Cortex of kidney (tissue), 1 donor: ENCODE data around the gene PHF10.
"Not testable (repeated sequence)": the region's sequence is repeated elsewhere in the genome, so short reads cannot be mapped to it uniquely, and the experiment has no call there.

Experiments used
- DNase-seq: peaks from one replicate; lab custom pipeline; 2025; lab: John Stamatoyannopoulos, UW

The PHF10 gene

DNA sequence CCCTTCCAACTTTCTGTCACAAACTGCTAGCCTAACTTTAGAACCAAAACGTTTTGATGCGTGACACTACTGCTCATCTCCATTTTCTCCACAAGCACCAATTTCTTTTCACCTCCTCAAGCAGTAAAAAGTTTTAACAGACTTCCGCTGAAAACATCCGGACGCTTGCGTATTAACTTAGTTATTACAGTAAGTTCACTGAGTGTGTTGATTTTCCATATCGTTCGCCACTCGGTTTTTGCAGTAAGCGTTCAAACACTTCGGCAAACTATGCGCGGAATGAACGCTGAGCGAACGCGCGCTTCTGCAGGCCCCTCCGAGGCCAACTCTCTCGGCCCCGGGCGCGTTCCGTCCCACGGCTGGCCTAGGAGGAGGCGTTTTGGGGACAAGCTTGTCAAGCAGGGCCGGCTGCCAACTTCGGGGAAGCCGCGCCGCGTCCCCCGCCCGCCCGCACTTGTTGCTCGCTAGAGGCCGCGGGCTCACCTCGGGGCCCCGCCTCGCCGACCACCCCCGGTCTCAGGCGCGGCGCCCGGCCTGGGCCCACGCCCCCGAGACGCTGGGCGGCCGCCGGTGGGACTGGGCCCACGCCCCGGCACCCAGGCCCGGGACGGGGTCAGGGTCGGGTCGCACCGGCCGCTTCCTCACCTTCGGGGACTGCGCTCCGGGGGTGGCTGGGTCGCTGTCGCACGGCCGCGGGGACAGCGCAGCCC lies 945 bp downstream of the PHF10 start:
- no peak for DNase-seq

DNA sequence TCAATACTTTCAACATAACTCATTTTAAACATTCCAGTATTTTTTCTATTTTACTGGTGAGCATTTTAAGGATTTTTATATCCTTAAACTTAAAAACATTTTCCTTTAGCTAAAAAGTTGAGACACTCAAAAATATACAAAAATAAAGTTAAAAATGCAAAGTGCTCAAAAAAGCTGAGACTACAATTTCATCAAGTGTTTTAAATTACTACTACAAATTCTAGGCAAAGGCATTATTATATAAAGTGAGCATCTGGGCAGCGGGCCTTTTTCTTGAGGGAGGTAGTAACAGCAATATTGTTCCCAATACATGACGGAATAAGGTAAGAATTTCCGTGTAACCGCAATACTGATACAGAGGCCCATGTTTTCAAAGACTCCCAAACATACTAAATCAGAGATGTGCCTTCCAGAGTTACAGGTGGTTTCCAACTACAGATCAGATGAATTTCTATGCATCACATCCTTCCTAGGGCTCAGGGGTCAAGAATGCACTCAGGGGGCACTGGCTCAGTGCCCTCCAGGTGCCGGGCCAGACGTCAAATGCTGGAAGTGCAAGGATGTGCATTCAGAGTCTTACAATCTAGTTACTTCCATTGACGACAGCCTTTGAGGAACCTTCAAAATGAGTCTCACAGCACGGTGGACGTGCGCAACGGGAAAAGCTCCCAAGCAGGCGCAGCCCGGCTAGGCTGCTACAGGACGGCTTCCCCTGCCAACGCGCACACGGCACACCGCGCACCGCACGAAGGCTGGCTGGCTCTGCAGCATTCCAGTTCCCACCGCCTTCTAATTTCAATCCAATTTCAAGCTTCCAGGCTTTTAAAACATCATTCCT lies 1.7 kb downstream of the PHF10 start:
- DNase-seq = no peak

DNA sequence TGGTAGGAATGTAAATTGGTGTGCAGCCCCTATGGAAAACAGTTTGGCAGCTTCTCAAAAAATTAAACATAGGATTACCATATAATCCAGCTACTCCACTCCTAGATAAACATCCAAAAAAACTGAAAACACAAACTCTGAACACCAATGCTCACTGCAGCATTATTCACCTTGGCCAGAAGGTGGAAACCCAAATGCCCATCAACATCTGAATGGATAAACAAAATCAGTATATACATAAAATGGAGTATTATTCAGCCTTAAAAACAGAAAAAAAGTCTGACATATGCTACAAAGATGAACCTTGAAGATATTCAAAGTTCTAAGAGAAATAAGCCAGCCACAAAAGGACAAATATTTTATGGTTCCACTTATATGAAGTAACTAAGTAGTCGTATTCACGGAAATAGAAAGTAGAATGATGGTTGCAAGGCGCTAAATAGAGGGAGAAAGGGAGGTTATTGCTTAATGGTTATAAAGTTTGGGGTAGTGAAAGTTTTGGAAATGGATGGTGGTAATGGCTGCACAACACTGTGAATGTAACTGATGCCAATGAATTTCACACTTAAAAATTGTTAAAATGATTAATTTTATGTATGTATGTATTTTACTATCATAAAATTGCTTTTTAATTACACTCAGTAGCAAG lies 4.0 kb downstream of the PHF10 start:
- DNase-seq = no peak

DNA sequence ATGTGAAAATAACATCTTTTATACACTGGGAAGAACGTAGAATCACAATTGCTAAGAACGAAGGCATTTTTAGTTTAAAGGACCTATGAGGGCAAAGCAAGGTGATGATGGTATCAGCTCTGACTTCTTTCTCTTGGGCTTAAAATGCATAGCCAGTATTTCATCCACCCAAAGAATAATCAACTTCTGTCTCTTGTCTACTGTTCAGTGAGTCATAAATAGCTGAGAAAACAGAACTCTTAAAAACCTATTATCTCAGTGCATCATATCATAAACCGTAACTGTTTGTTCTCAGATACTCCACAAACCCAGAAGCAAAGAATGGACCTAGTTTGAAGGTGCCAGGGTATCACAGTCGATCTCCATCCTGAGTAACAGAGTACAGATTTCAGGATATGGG lies 5.2 kb downstream of the PHF10 start:
- DNase-seq = no peak

DNA sequence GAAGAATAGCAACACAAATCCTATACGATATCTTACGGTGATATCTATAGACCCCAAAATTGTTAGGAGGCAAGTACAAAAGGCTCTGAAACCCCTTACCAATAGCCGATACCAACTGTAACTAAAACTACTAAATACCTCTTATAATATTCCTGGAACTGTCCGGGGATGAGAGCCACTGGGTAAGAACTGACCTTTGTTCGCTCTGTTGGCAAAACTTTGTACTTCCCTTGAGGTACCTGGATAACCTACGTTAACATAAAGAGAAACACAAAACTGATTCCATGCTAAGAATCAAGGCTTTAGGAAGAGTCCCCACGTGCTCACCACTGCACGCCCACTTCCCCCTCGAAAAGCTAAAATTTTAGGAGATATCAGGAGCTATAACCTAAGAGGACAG lies 9.7 kb downstream of the PHF10 start:
- DNase-seq = no peak

DNA sequence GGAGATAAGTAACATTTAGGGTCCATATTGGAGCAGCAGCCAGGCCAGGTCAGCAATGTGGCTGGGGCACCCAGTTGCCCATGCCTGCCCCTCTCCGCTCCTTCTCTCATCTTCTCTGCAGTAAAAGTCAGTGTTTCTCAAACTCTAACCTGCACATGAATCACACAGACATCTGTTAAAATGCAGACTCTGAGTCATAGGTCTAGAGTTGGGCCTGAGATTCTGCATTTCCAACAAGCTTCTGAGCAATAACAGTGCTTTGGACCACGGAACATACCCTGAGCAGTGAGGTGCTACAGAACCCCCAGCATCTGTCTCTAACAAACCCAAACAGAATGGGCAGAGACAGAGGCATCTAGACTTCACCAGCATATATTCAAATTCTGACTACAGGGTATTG lies 10.1 kb downstream of the PHF10 start:
- no peak for DNase-seq

DNA sequence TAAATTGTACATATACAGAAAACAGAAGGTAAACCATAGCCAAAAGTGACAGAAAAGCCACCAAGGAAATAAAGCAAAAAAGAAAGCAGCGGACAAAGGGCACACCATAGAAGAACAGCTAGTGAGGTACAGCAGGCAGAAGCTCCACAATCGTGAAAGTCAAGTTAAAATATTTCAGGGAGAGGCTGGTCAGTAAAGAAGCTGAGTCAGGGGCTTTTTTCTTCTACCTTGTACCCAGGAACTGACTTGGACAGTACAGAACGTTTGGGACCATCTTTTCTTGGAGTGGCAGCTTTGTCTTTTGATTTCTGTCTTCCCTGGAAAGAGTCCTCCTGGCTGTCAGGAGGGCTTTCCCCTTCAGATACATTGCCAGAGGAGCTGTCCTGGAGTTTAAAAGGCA lies 14.3 kb downstream of the PHF10 start:
- DNase-seq = no peak

DNA sequence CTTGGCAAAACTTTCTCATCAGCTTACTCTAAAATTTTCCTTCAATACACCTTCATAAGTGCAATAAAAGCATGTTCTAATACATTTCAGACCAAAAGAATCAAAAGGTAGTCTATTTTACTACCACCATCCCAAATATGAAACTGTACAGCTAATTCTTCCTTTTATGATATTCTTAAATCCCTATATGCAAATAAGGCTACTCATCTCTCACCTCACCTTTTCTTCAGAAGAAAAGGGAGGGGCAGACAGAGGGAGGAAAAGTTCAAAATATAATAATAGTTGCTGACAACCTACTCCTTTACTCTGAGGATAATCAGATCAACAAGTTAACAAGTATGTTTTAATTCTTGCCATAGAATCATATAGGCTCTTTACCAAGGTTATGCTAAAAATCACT lies 15.0 kb downstream of the PHF10 start:
- no peak for DNase-seq

DNA sequence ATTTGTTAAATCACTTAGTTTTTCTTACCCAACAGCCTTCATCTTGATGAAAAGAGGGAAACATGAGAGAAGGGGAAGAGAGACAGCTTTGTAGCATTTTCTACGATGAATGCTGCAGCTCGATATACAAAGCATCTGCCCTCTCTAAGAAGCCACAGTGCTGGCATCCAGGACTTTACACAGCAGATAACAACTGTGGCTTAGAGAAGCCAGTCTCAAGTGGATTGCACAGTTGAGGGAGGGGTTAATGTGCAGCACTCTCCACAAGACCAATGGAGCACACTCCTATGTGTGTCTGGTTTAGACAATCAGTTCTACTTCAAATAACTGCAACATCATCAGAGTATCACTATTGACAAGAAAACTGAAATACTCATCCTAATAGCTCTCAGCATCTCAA lies 16.5 kb downstream of the PHF10 start:
- DNase-seq = no peak

DNA sequence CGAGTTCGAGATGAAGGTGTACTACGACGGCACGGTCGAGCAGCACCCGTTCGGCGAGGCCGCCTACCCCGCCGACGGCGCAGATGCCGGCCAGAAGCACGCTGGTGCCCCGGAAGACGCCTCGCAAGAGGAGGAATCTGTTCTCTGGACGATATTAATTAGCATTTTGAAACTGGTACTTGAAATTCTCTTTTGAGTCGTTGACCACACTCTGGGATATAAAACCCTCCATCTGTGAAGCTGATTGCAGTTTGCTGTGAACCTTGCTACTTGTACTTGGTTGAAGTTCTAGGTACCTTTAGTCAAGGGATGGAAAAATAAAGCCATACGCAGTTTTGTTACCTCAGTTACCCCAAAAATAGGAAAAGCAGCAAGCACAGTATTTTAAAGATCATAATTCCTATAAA lies 21.5 kb downstream of the PHF10 start:
- DNase-seq = no peak

DNA sequence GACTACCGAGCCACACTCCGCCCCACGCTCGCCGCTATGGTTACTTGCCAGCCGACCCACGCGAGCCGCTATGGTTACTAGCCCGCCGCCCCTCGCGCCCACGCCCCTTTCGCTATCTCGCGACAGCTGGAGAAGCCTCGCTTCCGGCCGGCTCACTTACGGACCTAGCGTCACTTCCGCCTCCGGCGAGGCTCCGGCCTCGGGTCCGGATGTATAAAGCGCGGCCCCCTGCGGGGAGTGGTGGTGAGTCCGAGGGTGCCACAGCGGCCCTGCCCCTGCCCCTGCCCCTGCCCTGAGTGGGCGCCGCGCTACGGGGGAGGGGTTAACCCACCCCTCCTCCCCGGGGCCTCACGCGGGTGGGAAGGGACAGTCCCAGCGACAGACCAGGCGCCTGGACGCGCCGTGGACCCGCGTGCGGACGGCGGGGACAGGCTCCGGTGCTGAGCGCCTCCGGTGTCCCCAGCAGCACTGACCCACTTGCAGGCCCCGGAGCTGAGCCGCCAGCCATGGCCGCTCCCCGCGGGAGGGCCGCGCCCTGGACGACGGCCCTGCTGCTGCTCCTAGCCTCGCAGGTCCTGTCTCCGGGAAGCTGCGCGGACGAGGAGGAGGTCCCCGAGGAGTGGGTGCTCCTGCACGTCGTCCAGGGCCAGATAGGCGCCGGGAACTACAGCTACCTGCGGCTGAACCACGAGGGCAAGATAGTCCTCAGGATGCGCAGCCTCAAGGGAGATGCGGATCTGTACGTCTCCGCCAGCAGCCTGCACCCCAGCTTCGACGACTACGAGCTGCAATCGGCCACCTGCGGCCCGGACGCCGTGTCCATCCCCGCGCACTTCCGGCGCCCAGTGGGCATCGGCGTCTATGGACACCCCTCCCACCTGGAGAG lies 22.1 kb downstream of the PHF10 start, which contains the start of the genes C6orf120 and WDR27:
C6orf120 (plus strand) TSS at position 173 of the 886 bp plus-strand sequence; CDS start at position 507, 334 bp downstream.
WDR27 (minus strand) TSS at position 76 of the 886 bp plus-strand sequence. CDS start 13,024 bp downstream, outside the sequence.
- no peak for DNase-seq

DNA sequence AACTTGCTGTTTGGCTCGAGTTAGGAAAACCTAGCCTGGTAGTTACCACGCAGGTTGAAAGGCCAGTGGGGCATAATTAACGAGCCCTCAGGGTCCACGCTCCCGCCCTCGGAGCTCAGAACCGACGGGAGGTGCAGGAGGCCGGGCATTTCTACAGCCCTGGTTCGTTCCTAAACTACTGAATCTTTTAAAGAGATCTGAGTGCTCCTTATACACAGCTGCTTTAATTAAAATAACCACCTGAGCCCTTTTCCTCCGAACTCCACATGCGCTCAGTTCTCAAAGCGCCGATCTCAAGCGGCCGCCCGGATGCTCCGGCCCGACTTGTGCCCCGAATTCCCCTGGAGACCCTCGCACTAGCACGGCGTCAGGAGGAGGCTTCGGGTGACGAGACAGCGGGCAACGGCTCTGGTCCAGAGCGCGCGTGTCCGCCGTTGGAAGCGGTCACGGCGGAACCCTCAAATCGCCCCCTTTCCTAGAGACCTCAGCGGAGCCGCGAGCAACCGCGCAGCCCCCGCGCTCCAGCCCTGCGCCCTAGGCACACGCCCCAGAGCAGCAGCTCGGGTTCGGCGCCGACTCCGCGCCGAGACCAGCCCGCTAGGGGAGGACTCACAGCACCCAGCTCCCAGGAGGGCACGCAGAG lies 22.9 kb downstream of the PHF10 start:
- no peak for DNase-seq

DNA sequence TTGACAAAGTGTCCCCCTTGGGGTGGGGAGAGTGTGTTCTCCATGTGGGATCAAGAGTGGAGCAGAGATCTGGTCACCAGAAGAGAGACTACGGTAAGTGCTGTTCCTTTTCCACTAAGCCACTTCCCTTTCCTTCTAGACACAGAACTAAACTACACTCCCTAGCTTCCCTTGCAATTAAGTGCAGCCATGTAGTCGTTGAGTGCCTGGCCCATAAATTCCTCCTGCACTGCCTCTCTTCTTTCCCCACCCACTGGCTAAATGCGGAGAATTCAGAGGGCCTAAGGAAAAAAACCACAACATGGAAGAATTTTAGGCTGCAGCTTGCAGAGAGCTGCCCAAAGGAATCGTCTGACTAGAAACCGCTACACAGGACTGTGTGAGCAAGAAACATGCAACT lies 24.0 kb downstream of the PHF10 start:
- DNase-seq = no peak

DNA sequence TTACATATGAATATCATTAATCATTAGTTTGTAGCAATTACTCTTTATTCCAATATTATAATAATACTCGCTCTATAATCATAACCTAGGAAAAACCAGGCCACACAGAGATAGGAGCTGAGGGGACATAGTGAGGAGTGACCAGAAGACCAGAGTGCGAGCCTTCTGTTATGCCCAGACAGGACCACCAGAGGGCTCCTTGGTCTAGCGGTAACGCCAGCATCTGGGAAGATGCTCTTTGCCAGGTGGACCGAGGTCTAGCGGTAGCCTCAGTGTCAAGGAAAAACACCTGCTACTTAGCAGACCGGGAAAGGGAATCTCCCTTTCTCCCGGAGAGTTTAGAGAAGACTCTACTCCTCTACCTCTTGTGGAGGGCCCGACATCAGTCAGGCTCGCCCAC lies 27.2 kb downstream of the PHF10 start:
- DNase-seq = not testable (repeated sequence)

DNA sequence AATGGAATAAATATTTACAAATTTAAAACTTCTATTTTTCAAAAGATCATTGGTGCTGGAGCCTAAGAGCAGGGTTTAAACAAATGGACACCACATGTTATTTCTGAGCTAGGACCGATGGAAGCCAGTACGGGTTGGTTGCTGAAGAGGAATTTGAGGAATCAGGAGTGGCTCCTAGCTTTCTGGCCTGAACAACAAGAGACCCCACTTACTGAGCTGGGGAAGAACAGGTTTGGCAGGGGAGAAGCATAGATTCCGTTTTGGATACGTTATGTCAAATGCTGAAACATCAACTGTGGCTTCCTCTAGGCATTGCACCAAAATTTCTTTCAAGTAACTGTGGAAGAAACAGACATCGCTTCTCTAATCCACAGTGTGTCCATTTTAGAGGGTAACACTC lies 29.2 kb downstream of the PHF10 start:
- no peak for DNase-seq

DNA sequence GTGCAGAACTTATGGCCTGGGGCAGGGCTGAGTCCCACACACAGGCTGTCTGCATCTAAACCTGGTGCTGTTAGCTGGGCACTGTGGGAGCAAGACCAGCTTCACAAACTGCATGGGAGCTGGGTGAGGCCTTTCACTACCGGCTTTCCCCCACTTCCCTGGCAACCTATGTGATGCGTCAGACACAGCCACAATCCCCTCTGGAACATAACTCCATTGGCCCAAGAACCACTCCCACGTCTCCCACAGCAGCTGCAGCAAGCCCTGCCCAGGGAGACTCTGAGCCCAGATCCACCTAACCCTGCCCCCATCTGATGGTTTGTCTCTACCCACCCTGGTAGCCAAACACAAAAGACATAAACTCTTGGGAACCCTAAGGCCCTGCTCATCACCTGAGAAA lies 31.8 kb downstream of the PHF10 start:
- DNase-seq = no peak

DNA sequence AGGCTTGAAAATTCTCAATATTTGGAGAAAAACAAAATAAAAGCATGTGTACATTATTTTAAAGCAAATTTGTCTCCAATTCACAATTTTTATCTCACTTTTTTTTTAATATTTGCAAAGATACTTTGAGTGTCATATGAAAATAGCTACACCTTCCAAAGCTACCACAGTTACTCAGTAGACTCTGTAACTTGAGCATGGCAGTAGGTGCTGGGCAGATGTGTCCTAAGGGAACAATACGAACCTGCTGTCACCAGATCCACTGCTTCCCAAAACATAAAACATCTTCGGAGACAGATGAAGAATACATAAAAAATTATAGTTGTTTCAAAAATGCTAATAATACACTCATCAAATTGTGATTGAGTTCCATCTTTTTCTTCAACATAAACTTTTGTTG lies 33.0 kb downstream of the PHF10 start:
- DNase-seq = no peak

DNA sequence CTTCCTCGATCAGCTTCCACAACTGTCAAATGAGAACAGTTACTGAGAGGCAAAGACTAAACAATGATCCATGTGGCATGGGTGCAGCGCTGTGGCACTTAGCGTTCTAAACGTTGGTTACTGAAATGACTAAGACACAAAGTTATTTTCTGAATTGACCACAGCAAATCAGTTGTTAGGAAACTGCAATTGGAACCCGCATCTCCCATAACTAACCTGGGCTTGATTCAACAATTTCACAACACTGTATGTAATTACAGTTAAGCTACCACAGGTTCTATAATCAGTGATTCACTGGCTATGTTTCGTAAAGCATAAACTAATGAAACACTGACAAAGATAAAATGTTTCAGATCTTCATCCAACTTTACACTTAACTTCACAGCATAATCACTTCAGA lies 35.0 kb downstream of the PHF10 start:
- DNase-seq = no peak

DNA sequence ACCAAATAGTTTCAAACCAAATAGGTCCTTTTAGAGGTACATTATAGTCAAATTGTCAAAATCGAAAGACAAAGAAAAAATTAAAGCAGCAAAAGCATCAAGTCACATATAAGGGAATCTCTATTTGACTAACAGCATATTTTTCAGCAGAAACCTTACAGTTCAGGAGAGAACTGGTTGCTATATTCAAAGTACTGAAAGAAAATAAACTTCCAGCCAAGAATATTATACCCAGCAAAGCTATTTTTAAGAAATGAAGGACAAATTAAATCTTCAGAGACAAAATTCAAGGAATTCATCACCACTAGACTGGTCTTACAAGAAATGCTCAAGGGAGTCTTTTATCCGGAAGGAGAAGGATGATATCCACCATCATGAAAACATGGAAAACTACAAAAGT lies 38.4 kb downstream of the PHF10 start:
- DNase-seq = no peak

DNA sequence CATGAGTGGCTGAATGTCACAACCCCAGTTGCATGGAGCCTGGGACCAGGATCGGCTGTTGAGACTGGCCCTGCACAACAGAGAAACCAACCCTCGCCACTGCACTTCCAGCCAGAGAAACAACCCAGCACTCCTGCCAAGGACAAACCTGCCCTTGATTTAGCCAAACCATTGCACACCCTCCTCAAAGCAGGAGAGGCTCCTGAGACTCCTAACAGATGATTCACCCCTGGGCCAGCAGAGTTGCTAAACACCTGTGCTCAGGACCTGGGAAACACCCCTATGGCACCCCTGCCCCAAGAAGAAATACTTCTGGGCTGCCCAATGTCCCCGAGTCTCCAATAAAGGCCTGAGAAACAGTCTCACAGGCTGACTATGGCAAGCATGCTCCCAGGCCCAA lies 40.2 kb downstream of the PHF10 start:
- DNase-seq = no peak

DNA sequence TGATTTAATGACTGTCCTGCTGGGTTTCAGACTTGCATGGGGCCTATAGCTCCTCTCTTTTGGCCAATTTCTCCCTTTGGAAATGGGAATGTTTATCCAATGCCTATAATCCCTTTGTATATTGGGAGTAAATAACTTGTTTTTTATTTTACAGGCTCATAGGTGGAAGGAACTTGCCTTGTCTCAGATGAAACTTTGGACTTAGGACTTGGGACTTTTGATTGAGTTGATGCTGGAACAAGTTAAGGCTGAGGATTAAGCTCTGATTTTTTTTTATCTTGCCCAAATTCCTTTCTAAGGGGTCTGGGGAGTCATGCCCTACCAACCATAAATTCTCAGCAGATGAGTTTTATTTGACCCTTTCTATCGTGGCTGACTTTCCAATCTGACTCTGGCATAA lies 46.0 kb downstream of the PHF10 start:
- DNase-seq = no peak
